MCF 10A (cell line): ENCODE results near the gene STPG3. TPM values are rescaled to one million over a fixed set of nuclear protein-coding genes. Genes with fewer than 3 reads are reported as not detected.

Experiments used
- BruUV-seq: library from RNA; stranded (reverse); fragments of 400-500 nt; replicated peaks from 2 replicates; lab custom pipeline; 2021; lab: Mats Ljungman, UMichigan
- CTCF ChIA-PET: fragments of 300-600 bp; sonication (Branson Sonifier 250); formaldehyde crosslinking; extraction: SDS; loops from one replicate; lab custom pipeline; 2021; ENCODE audit warnings: antibody characterized with exemption, inconsistent platforms; lab: Yijun Ruan, JAX
- POLR2A ChIA-PET: fragments of 300-600, 350-650 bp; sonication (Branson Sonifier 250); formaldehyde crosslinking; extraction: SDS; loops from one replicate; lab custom pipeline; 2020; ENCODE audit warnings: antibody characterized with exemption, inconsistent platforms; lab: Yijun Ruan, JAX
- DNase-seq: peaks from one replicate; pipeline ENCODE4 v3.0.0-alpha.2; 2018; ENCODE audit not compliant: unreplicated experiment
- H3K27ac Mint-ChIP-seq: one replicate; pipeline ENCODE4 v1.8.0; 2022; ENCODE audit warnings: mild to moderate bottlenecking, low read depth, mixed read lengths; ENCODE audit not compliant: unreplicated experiment
- H3K27me3 Mint-ChIP-seq: one replicate; pipeline ENCODE4 v1.8.0; 2022; ENCODE audit warnings: mixed read lengths; ENCODE audit not compliant: insufficient read depth, unreplicated experiment
- H3K36me3 Mint-ChIP-seq: one replicate; pipeline ENCODE4 v1.8.0; 2022; ENCODE audit warnings: mild to moderate bottlenecking, moderate library complexity, mixed read lengths; ENCODE audit not compliant: insufficient read depth, unreplicated experiment
- H3K4me1 Mint-ChIP-seq: one replicate; pipeline ENCODE4 v1.8.0; 2022; ENCODE audit warnings: mixed read lengths; ENCODE audit not compliant: insufficient read depth, unreplicated experiment
- H3K4me3 Mint-ChIP-seq: one replicate; pipeline ENCODE4 v1.8.0; 2022; ENCODE audit warnings: mild to moderate bottlenecking, moderate library complexity, mixed read lengths; ENCODE audit not compliant: unreplicated experiment
- H3K9me3 Mint-ChIP-seq: one replicate; pipeline ENCODE4 v1.8.0; 2022; ENCODE audit warnings: mixed read lengths; ENCODE audit not compliant: unreplicated experiment
- CTCF ChIP-seq: fragments of 200-600 bp; IDR thresholded peaks from one replicate; pipeline ENCODE4 v1.8.0; 2022; ENCODE audit warnings: antibody characterized with exemption, mild to moderate bottlenecking; ENCODE audit not compliant: unreplicated experiment
- intact Hi-C: fragments of 100-400 bp; cut with micrococcal nuclease; formaldehyde crosslinking; loops from 2 replicates; pipeline ENCODE4 v1.14.1; 2022
- total RNA-seq: library from RNA; stranded (reverse); gene quantifications from 2 replicates; pipeline ENCODE4 v1.2.3, GENCODE V29; 2022

STPG3 gene
- total RNA-seq, 1 experiment from 2014 or later = not detected

- no peaks in the 10 kb centered on the region for H3K9me3 Mint-ChIP-seq
These were observed 3.2 kb upstream of the STPG3 start for GRCh38 chr9:137247916-137248175.

GRCh38 chr9:137250329-137251193 lies 525 bp upstream of the STPG3 start:
- H3K9me3 Mint-ChIP-seq = no peaks in the 10 kb centered on the region
- no peak overlapping the region for H3K27ac Mint-ChIP-seq
- TF ChIP-seq CTCF = no peak
- ChIA-PET CTCF (interaction anchor here (0.6 kb wide), 2 partner anchors 10 to 195 kb away, joined by 3 to 4 read pairs; no protein-coding TSS in a partner anchor), POLR2A (interaction anchor here (1.4 kb wide), 1 partner anchor 10 kb away, joined by 7 read pairs; the partner anchor contains the start of gene TUBB4B)
- no TSS peak for BruUV-seq
- no peak overlapping the region for H3K4me3 Mint-ChIP-seq
- no peak for DNase-seq
- H3K27me3 Mint-ChIP-seq = no peaks in the 10 kb centered on the region
- intact Hi-C loops = no loop called here
- no peaks in the 10 kb centered on the region for H3K4me1 Mint-ChIP-seq
- peaks cover 7% of the 10 kb centered on the region for H3K36me3 Mint-ChIP-seq

More at GRCh38 chr9:137247916-137248175, 3.2 kb upstream of the STPG3 start:
- no peaks in the 10 kb centered on the region for H3K27me3 Mint-ChIP-seq
- peaks cover 16% of the 10 kb centered on the region for H3K36me3 Mint-ChIP-seq
- POLR2A ChIA-PET = interaction anchor here (0.6 to 8.6 kb wide), 3 partner anchors 7 to 43 kb away, joined by 3 to 118 read pairs (median 4); partner anchors contain the start of gene NELFB
- no peak for TF ChIP-seq CTCF
- no peak overlapping the region for H3K4me3 Mint-ChIP-seq
- H3K4me1 Mint-ChIP-seq = peaks cover 15% of the 10 kb centered on the region
- CTCF ChIA-PET = interaction anchor here (0.5 to 0.9 kb wide), 2 partner anchors 11 to 257 kb away, joined by 3 read pairs; no protein-coding TSS in a partner anchor
- no peak overlapping the region for H3K27ac Mint-ChIP-seq
- no peak for DNase-seq
- intact Hi-C loops = no loop called here
- no TSS peak for BruUV-seq

- H3K4me3 Mint-ChIP-seq = no peak overlapping the region
- no peaks in the 10 kb centered on the region for H3K27me3 Mint-ChIP-seq
- CTCF ChIA-PET = no interaction called here
- no peak overlapping the region for H3K27ac Mint-ChIP-seq
- H3K36me3 Mint-ChIP-seq = peaks cover 10% of the 10 kb centered on the region
- intact Hi-C loops = no loop called here
- TF ChIP-seq CTCF = no peak
- POLR2A ChIA-PET = interaction anchor here (5.6 kb wide), 1 partner anchor 8 kb away, joined by 118 read pairs; the partner anchor contains the start of gene TUBB4B
- no peak for DNase-seq
- H3K9me3 Mint-ChIP-seq = no peaks in the 10 kb centered on the region
- no TSS peak for BruUV-seq
- no peaks in the 10 kb centered on the region for H3K4me1 Mint-ChIP-seq
These were observed 593 bp downstream of the STPG3 start for GRCh38 chr9:137251490-137252268.
